HG03354 (cell line): Measurements from ENCODE around the gene PQBP1.

Experiments used
- ATAC-seq: cut with Tn5 transposase; IDR thresholded peaks from one replicate; pipeline ENCODE4 v1.9.1; 2021; ENCODE audit warnings: mild to moderate bottlenecking; ENCODE audit not compliant: unreplicated experiment, poor library complexity, severe bottlenecking

The PQBP1 gene

DNA sequence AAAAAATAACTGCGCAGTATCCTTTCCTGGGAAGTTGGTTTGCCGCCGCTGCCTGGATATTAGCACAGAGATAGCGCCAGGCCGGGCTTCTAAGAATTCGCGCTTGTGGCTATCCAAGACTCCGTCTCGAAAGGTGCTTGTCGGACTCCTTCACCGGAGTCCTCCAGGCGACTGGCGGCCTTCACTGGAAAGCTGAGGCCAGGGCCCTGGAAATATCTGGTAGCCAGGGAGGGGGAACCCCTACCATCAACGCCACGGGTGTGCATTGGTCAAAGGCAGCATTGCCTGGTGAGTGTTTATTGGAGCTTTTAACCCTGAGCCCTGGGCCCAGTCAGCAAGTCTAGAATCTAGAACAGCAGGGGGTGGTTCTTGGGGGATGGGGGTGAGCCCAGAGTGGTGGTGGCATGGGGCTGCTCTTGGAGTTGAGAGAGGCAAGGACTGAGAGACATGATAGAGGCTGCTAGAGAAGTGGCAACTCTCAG lies 21.7 kb downstream of the PQBP1 start:
- peak; percentile 26 for ATAC-seq

DNA sequence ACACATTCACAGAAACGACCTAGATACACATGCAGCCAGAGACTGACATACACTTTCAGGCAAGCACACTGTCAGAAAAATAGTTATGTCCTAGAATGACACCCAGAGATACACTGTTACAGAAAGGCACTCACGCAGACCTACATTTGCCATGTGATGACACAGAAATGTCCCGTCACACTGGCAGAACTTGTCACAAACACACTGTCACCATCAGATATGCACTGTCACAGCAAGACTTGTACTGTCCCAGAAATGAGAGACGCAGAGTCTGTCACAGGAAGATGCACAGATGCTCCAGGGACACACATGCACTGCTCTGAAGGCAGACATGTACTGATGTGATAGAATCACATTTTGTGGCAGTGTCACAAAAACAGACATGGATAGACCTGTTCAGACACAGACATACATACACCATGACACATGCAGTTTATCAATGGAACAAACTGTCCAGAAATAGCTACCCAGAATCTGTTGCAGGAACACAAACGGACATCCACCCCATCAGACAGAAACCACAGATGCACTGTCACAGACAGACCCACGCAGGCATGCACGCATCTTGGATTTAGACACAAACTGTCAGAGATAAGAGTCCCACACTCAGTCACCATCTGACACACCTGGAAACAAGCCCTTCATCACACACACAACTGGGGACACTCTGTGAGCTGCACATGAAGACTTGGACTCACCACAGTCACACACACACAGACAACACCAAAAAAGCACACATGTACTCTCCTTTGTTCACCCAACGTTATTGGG lies 22.4 kb downstream of the PQBP1 start:
- ATAC-seq = no peak

DNA sequence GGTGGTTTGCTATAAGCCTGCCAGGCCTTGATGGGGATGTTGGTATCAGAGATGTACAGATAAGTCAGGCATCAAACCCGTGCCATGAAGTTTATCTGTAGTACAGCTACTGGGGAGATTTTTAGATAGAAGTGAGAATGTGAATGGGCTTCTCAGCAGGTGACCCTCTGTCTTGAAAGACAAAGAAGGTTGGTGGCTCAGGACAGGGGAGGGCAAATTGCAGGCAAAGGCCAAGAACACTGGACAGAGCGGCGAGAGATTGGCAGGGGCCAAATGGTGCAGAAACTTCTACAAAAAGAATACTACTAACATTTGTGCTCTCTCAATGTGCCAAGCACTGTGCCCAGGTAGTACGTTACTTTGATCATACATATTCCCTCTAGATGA lies 23.0 kb downstream of the PQBP1 start:
- ATAC-seq = no peak

DNA sequence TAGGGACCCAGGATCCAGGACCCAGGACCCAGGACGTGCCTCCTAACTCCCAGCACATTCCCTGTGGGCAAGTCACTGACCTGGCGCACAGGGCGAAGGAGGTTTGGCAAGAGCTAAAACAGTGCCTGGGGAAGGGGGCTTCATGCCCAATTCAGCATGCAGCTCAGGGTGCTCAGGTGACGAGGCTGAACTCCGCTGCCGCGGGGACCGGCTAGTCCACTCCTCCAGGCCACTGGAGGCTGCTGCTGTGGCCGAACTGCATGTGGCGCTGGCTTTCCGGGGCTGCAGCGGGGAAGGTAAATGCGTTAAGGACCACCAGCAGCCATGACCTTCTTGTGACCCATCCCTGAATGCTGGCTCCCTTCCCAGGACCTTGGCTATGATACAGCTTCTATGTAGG lies 26.0 kb downstream of the PQBP1 start:
- ATAC-seq = no peak

DNA sequence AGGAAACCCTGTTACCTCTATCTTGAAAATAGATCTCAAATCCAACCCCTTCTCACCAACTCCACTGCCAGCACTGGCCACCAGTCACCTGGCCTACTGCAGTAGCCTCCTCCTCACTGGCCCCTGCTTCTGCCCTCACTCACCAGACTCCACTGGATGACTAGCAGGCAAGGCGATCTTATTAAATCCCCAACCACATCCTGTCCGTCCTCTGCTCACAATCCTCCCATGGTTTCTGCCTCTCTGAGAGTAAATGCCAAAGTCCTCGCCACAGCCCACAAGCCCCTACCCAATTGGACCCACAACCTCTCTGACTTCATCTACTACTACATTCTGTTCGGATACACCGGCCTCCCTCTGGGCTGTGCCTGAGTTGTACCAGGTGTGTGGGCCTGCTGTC lies 26.5 kb downstream of the PQBP1 start:
- ATAC-seq = no peak

DNA sequence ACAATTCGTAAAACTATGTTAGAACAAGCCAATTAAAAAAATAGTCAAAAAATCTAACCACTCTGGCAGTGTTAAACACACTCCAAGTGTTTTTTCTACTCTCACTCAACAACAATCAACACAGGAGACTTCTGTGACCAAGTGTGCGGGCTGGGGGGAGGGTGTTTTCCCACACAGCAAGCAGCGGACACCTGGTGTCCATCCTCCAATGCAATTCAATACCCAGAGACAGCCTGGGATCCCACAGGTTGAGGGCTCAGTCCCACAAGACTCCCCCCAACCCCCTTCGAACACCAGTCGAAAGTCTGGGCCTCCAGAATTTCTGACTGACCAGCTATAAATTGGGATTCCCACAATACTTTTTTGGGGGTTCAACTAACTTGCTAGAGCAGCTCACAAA lies 29.4 kb downstream of the PQBP1 start:
- no peak for ATAC-seq

DNA sequence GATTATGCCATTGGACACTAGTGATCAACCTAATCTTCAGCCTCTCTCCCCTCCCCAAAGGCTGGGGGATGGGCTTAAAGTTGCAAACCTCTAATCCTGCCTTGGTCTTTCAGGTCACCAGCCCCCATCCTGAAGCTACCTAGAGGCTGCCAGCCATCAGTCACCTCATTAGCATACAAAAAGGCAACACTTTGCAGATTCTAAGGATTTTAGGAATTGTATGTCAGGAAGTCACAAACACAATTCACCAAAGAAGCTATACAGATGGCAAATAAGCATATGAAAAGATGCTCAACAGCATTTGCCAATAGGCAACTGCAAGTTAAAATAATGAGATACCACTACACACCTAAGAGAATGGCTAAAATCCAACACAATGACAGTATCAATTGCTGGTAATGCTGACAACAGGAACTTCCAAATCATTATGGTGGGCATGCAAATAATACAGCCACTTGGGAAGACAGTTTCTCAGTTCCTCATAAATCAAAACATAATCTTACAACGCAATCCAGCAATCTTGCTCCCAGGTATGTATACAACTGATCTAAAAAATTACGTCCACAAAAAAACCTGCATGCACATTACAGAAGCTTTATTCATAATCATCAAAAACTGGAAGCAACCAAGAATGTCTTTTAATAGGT lies 30.1 kb downstream of the PQBP1 start:
- ATAC-seq = no peak

DNA sequence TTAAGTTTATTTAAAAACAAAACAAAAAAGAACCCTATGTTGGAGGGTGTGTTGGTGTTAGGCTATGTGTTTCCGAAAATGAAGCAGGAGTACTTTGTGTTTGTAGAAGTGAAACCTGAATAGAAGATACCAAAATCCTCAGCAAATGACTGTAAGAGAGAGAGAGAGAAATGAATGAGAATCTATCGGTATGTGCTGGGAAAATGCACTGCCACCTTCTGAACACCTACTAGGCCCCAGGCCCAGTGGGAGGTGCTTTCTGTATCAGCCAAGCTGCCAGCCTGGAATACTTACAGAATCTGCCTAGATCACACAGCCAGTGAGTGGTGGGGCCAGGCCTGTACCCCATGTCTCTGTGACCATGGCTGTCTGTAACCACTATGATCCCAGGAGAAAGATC lies 36.0 kb downstream of the PQBP1 start:
- no peak for ATAC-seq

DNA sequence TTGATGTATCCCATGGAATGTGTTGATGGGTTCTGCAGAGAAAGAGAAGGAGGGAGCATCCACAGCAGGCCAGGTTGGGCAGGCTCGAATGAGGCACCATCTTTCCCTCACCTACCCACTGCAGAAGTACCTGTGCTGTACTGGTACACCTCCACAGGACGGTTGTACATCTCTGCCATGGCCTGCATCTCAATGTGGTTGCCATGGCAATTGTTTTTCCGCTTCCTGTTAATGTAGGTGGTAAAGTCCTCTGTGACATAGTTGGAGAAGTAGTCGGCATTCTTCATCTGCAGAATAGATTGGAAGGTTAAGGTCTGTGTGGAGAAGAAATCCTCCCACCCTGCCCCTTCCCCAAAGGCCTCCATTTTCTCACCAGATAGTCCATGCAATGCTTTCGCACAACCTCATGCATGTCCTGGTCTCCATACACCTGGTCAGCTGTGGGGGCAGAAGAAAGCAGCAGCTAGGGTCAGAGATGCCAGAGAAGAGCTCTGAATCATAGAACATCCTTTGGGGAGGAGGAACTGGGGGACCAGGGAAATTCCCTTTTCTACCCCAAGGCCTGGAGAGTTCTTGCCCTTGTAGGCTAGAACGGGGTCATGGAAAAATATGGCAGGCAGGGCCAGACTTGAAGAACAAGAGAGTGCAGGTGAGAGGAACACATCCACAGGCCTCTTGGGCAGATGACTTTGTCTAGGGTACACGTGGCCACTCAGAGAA lies 37.0 kb downstream of the PQBP1 start:
- no peak for ATAC-seq

DNA sequence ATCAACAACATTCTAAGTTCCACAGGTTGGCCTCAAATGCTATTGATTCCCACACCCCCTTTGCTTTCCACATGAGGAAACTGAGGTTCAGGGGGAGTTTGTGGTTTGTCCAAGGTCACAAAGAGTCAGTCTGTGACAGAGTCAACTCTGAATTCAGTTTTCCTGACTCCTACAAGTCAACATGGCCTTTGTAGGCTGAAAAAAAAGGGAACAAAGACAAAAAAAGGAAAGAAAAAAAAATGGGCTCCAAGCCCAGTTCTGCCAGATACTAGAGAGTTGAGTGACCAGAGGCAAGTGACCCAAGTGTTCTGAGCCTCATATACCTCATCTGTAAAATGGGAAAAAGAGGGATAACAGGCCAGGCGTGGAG lies 37.6 kb downstream of the PQBP1 start:
- no peak for ATAC-seq

DNA sequence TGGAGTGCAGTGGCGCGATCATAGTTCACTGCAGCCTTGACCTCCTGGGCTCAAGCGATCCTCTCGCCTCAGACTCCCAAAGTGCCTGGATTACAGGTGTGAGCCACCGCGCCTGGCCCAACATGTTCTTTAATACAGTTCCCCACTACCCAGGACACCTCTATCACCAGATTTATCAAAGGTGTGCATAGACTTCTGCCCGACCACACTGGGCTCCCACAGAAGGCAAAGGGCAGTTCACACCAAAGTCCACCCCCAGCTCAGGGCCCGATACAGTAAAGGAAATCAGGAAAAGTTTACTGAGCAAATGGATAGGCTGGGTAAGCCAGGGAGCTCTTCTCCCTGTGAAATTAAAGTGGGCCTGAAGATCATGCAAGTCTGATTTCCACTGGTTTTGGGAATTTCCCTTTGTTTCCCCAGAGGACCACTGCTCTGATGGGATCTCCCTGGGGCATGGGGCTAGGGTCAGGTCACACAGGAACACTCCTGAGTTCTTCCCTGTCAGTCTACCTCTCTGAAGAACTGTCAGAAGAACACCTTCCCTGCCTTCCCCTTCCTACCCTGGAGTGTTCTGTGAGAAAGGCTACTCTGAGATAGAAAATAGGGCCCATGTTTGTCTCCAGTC lies 38.8 kb downstream of the PQBP1 start:
- ATAC-seq = no peak

DNA sequence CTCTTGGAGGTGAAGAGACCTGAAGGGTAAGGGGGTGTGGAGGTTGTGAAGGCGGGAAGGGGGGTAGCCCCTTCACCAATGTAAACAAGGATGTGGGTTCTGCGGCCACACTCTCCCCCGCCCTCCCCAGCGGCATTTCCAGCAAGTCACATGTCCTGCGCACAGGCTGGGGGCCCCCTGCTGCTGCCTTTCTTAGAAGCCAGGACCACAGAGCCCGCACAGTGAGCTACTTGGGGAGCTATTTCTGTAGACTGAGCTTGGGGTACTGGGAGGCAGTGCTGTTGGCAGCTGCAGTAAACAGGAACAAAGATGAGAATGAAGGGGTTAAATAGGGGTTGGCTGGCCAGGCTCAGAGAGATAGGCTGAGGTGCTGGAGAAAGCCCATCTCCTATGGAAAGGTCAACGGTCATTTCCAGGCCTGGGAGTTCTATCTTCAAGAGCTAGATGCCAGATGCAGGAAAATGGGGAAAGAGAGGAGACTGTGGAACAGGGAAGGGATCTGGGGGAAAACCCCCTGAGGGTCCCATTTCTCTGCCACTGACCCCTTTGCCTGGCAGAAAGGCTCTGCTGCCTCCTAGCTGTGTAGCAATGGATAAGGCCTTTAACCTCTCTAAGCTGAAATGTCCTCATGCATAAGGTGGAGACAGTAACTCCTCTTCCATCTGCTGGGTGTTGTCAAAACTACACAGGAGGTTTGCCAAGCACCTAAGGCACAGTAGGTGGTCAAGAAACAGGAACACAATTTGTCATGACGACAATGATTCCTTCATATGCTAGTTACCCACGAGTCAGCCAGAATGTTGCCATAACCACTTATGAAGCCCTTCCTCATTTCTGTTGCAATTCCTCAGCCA lies 39.6 kb downstream of the PQBP1 start:
- ATAC-seq = peak; percentile 70

DNA sequence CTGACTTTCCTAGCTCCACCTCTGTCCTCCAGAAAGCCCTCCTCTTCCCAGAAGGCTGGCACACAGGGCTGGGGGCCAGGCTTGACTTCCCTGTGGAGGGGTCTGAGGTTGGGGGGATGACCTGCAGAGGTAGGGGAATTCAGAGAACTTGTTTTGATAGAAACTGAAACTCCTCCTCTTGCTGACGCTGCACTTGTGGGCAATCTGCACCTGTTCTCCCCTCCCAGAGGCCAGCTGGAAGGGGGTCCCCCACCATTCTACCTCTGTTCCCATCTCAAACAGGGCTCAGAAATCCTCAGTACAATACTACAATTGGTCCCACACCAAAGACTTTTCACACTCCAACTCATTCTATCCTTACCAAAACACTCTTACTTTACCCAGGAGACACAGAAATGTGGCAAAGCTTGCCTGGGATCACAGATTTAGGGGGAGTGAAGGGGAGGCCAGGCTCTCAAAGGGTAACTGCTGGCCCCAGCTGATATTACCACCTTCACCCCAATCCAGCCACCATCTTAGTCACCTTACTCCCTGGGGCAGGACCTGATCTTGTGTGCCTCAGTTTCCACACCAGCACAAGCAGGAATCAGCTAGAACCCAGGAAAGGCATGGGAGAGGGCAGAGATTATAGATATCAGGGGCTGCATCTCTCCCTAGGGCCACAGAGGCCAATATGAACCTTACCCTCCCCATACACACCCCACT lies 41.1 kb downstream of the PQBP1 start:
- ATAC-seq = peak; percentile 62

DNA sequence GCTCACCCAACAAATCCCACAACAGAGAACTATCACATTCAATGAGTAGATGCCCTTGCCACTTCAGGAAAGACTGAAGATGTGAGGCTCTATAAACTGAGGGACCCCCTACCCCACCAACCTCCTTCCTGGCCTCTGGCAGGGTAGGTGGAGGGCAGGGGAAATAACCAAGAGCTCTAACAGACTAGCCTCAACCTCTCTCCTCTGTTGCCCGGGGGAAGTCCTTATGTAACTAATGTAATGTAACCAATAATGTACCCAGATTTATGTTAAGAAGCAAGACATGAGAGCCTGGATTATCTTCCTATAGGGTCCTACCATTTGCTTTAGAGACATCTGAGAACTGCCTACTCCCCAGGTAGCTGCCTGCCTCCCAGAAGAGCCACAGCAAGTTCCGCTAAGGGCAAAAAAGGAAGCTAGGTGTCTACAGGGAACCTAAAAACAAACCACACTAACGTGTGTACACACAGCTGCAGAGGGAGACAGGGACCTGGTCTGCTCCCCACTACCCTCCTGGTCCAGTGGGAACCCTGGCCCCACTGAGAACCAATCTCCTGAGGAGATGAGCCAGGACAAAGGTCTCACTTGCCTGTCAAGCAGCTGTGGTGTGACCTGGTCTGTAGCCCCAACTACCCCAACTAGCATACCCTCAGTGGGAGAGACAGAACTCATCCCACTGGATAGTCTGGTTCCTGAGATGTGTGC lies 41.9 kb downstream of the PQBP1 start:
- no peak for ATAC-seq

DNA sequence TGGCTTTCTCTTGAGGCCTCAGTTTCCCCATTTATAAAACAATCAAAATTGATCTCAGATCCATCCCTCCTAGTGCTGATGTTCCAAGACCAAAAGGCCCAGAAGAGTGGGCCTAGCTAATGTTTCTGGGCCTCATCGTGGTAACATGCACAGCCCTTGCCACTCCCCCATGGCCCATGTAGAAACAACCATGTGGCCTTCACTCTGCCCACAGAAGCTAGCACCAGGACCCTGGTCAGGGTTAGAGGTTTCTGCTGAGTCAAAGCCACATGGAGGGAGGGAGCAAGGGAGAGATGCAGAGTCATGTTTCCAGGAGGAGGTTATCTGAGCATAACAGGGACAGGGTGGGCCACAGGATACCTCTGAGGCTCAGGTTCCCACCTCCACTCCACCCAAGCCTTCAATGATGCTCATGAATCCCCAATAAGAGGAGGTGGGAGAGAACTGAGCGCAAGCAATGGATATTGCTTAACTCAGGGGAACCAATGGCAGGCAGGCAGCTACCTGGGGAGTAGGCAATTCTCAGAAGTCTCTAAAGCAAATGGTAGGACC lies 42.8 kb downstream of the PQBP1 start:
- no peak for ATAC-seq

DNA sequence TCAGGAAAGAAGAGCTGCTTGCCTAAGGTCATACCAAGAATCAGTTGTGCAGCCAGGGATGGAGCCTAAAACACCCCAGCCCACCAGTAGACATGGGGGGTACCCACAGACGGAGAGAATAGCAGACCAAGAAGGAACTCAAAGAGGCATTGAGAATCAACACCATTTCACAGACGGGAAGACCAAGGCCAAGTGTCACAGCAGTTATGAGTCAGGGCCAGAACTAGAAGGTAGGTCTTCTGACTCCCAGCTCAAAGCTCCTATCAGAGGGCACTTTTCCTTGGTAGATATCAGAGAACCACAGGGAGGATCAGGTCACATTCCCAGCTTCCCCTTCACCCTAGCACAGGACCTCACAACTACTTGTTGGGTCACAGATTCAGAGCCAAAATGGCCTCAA lies 45.2 kb downstream of the PQBP1 start:
- no peak for ATAC-seq

DNA sequence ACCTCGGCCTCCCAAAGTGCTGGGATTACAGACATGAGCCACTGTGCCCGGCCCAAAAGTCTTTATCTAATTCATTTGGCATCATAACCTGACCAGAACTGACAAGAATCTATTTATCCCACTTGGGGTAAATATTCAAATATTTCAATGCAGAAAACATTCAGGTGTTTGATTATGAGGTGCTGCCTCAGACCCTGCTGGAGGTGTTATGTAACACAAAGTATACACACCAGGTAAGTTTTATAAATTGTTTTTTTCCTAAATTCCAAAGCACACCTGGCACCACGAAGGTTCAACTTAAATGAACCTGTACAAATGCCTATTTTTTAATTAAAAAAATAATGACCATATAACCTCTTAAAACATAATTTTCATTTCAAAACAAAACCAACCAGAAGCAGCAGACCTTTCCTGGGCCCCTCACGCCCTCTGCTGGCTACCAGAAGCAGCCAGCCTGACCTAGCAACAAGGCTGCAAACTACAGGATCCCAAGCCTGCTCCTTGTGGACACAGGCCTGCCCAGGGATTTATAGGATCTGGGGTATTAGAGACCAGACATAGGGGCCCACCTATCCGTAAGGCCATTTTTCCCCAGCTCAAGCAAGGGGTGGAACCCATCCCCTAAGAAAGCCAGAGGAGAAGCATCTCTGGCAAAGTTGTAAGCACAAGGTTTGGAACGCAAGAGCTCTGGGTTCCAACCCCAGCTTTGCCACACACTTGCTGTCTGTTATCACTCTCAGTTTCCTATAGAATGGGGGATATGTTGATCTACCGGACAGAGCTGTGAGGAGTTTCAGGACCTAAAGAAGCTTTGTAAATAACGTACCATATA lies 48.0 kb downstream of the PQBP1 start:
- peak; percentile 59 for ATAC-seq
